Neural cell (in vitro differentiated cells): ENCODE results near the gene TSPEAR. TPM values are rescaled to one million over a fixed set of nuclear protein-coding genes. Genes with fewer than 3 reads are reported as not detected.

Experiments
- H2AFZ ChIP-seq: fragments of 200-600, 300-800 bp; sonication (generic), shearing (Covaris generic); 2 replicates; pipeline ENCODE4 v1.6.0; 2014; ENCODE audit warnings: low read depth, mild to moderate bottlenecking, antibody characterized with exemption, low read length, moderate library complexity
- H3F3A ChIP-seq: fragments of 200-600 bp; shearing (Covaris generic); 2 replicates; pipeline ENCODE4 v1.6.1; 2016; ENCODE audit warnings: mild to moderate bottlenecking, moderate library complexity, mixed read lengths, antibody characterized with exemption, low read length; ENCODE audit not compliant: insufficient read depth, poor library complexity, severe bottlenecking
- H3K27ac ChIP-seq: fragments of 200-600, 300-800 bp; sonication (generic), shearing (Covaris generic); 2 replicates; pipeline ENCODE4 v1.5.1; 2014; ENCODE audit warnings: mild to moderate bottlenecking, low read length, moderate library complexity
- H3K27me3 ChIP-seq: fragments of 300-800, 200-600 bp; sonication (generic), shearing (Covaris generic); 2 replicates; pipeline ENCODE4 v1.6.0; 2014; ENCODE audit warnings: mild to moderate bottlenecking, low read depth, low read length, moderate library complexity; ENCODE audit not compliant: insufficient read depth
- H3K36me3 ChIP-seq: fragments of 300-800, 200-600 bp; sonication (generic), shearing (Covaris generic); 2 replicates; pipeline ENCODE4 v1.5.1; 2014; ENCODE audit warnings: mild to moderate bottlenecking, antibody characterized with exemption, low read length, moderate library complexity; ENCODE audit not compliant: insufficient read depth
- H3K4me2 ChIP-seq: fragments of 300-800, 200-600 bp; sonication (generic), shearing (Covaris generic); 2 replicates; pipeline ENCODE4 v1.6.0; 2014; ENCODE audit warnings: mild to moderate bottlenecking, low read length
- H3K4me3 ChIP-seq: fragments of 300-800, 200-600 bp; sonication (generic), shearing (Covaris generic); 2 replicates; pipeline ENCODE4 v1.5.1; 2014; ENCODE audit warnings: mild to moderate bottlenecking, low read length, moderate library complexity
- H3K79me2 ChIP-seq: fragments of 200-600 bp; shearing (Covaris generic); replicated peaks from 2 replicates; pipeline ENCODE4 v1.6.0; 2014; ENCODE audit warnings: mild to moderate bottlenecking, low read length, moderate library complexity; ENCODE audit not compliant: insufficient read depth
- H3K9ac ChIP-seq: fragments of 300-800, 200-600 bp; sonication (generic), shearing (Covaris generic); 2 replicates; pipeline ENCODE4 v1.6.1; 2016; ENCODE audit warnings: mild to moderate bottlenecking, low read length, mixed read lengths
- H3K9me2 ChIP-seq: fragments of 200-600 bp; shearing (Covaris generic); 2 replicates; pipeline ENCODE4 v1.6.1; 2016; ENCODE audit warnings: mild to moderate bottlenecking, low read length, mixed read lengths; ENCODE audit not compliant: insufficient read depth
- H3K9me3 ChIP-seq: fragments of 200-600, 300-800 bp; sonication (generic), shearing (Covaris generic); 2 replicates; pipeline ENCODE4 v1.6.1; 2016; ENCODE audit warnings: mild to moderate bottlenecking, mixed run types, low read length, moderate library complexity, mixed read lengths
- H4K20me1 ChIP-seq: fragments of 200-600 bp; shearing (Covaris generic); 2 replicates; pipeline ENCODE4 v1.6.1; 2016; ENCODE audit warnings: mild to moderate bottlenecking, mixed run types; ENCODE audit not compliant: insufficient read depth
- CTCF ChIP-seq: fragments of 450-650 bp; IDR thresholded peaks from 2 replicates; pipeline ENCODE4 v1.5.1; 2014; ENCODE audit warnings: antibody characterized with exemption, mild to moderate bottlenecking, moderate library complexity; ENCODE audit not compliant: poor library complexity, severe bottlenecking
- EP300 ChIP-seq: fragments of 450-650 bp; conservative IDR thresholded peaks from 2 replicates; pipeline ENCODE4 v1.6.1; 2014; ENCODE audit warnings: antibody characterized with exemption, mild to moderate bottlenecking, moderate library complexity; ENCODE audit not compliant: poor library complexity, severe bottlenecking
- EZH2 ChIP-seq: fragments of 200-600, 300-800 bp; shearing (Covaris generic), sonication (generic); IDR thresholded peaks from 2 replicates; pipeline ENCODE4 v1.6.1; 2014; ENCODE audit warnings: antibody characterized with exemption, low read length, borderline replicate concordance, mild to moderate bottlenecking; ENCODE audit not compliant: insufficient read depth, poor library complexity, severe bottlenecking
- MXI1 ChIP-seq: fragments of 450-650 bp; conservative IDR thresholded peaks from 2 replicates; pipeline ENCODE4 v1.6.1; 2014; ENCODE audit warnings: antibody characterized with exemption, mild to moderate bottlenecking; ENCODE audit not compliant: poor library complexity, severe bottlenecking
- POLR2AphosphoS5 ChIP-seq: IDR thresholded peaks from 2 replicates; pipeline ENCODE4 v1.6.1; 2012
- RAD21 ChIP-seq: fragments of 450-650 bp; conservative IDR thresholded peaks from 2 replicates; pipeline ENCODE4 v1.6.1; 2014; ENCODE audit warnings: antibody characterized with exemption, mild to moderate bottlenecking, moderate library complexity
- REST ChIP-seq: IDR thresholded peaks from 2 replicates; pipeline ENCODE4 v1.6.1; 2012; ENCODE audit warnings: borderline replicate concordance
- SMC3 ChIP-seq: fragments of 450-650 bp; conservative IDR thresholded peaks from 2 replicates; pipeline ENCODE4 v1.6.1; 2014; ENCODE audit warnings: antibody characterized with exemption, mild to moderate bottlenecking, moderate library complexity; ENCODE audit not compliant: poor library complexity
- TAF1 ChIP-seq: IDR thresholded peaks from 2 replicates; pipeline ENCODE4 v1.6.1; 2012; ENCODE audit warnings: low read depth
- polyA plus RNA-seq: library from polyadenylated mRNA; depleted of rRNA; stranded (reverse); fragments of >200 nt; gene quantifications from 2 replicates; pipeline ENCODE4 v1.2.3, GENCODE V29; 2014

Gene TSPEAR
- polyA plus RNA-seq, 1 donor from 2014 or later = 0.19 TPM

DNA sequence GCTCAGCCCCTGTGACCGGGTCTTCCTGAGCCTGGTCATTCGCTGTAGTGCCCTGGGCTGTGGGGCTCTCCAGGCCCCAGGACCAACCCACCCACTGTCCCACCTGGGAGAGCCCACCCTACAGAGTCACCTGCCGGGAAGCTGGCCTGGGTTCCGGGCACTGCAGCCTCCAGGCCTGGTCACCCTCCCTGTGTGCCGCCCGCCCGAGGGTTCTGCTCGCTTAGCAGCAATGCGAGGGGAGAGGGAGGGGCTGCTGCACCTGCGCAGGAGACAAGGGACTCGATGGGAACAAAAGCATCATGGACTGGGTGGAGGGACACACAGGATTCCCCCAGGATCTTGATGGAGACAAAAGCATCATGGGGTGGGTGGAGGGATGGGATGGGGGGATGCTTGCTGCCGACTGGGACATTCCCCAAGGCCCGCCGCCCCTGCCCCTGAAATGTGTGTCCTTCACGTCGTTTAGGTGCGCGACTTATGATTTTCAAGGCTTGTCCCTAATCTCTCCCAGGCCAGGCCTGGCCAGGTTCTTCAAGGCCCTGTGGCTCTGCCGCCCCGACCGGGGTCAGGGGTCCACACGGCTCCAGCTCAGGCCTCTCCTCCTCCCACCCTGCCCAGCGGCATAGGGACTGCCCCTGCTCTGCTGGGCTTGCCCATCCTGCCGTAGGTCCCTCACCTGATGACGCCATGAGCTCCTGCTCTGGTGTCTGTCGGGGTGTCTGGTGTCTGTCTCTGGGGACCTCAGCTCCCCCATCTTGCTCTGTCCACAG is 97.8 kb downstream of the TSPEAR start:
- Histone ChIP-seq H3F3A (no peaks in the 10 kb centered on the region), H3K27me3 (no peaks in the 10 kb centered on the region), H3K9ac (no peak overlapping the region), H4K20me1 (no peaks in the 10 kb centered on the region), H3K79me2 (no peaks in the 10 kb centered on the region), H3K36me3 (no peaks in the 10 kb centered on the region), H3K9me2 (no peaks in the 10 kb centered on the region), H3K9me3 (no peaks in the 10 kb centered on the region), H3K27ac (no peak overlapping the region), H3K4me2 (no peak overlapping the region), H3K4me3 (no peak overlapping the region), H2AFZ (no peak overlapping the region)
- TF ChIP-seq REST (no peak), MXI1 (no peak), TAF1 (no peak), RAD21 (no peak), EP300 (no peak), EZH2 (no peak), POLR2AphosphoS5 (no peak), SMC3 (no peak), CTCF (no peak)

- H3K4me3 ChIP-seq = no peak overlapping the region
- H4K20me1 ChIP-seq = no peaks in the 10 kb centered on the region
- no peak for TF ChIP-seq CTCF
- no peak for TF ChIP-seq EP300
- TF ChIP-seq POLR2AphosphoS5 = no peak
- no peak for TF ChIP-seq RAD21
- TF ChIP-seq MXI1 = no peak
- no peak for TF ChIP-seq TAF1
- no peak for TF ChIP-seq REST
- no peak for TF ChIP-seq SMC3
- TF ChIP-seq EZH2 = no peak
- H3K27me3 ChIP-seq = no peaks in the 10 kb centered on the region
- no peak overlapping the region for H3K27ac ChIP-seq
- H3K9me3 ChIP-seq = no peaks in the 10 kb centered on the region
- H3K9me2 ChIP-seq = no peaks in the 10 kb centered on the region
- H3K79me2 ChIP-seq = no peaks in the 10 kb centered on the region
- no peak overlapping the region for H3K9ac ChIP-seq
- no peak overlapping the region for H2AFZ ChIP-seq
- no peaks in the 10 kb centered on the region for H3K36me3 ChIP-seq
- no peaks in the 10 kb centered on the region for H3F3A ChIP-seq
- H3K4me2 ChIP-seq = no peak overlapping the region
These were observed 98.6 kb downstream of the TSPEAR start for GRCh38 chr21:44612669-44613229.
